Activated gamma-delta T cell treated with anti-CD3 and anti-CD28 coated beads, Interleukin-2, amount 50 U/mL, for 16 hours (primary cell): ENCODE measurements around the gene SUN1.
"Not testable (repeated sequence)": the region's sequence is repeated elsewhere in the genome, so short reads cannot be mapped to it uniquely, and the experiment has no call there.

Experiments used
- DNase-seq: peaks from one replicate; pipeline ENCODE4 v3.0.0-alpha.2; 2020; ENCODE audit warnings: low read depth

Gene SUN1

DNA sequence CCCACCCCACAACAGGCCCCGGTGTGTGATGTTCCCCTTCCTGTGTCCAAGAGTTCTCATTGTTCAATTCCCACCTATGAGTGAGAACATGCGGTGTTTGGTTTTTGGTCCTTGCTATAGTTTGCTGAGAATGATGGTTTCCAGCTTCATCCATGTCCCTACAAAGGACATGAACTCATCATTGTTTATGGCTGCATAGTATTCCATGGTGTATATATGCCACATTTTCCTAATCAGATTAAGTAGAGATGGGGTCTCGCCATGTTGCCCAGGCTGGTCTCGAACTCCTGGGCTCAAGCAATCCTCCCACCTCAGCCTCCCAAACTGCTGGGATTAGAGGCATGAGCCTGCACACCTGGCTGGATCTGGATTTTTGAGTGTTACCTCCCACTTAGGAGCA lies 28.5 kb upstream of the SUN1 start:
- not testable (repeated sequence) for DNase-seq

DNA sequence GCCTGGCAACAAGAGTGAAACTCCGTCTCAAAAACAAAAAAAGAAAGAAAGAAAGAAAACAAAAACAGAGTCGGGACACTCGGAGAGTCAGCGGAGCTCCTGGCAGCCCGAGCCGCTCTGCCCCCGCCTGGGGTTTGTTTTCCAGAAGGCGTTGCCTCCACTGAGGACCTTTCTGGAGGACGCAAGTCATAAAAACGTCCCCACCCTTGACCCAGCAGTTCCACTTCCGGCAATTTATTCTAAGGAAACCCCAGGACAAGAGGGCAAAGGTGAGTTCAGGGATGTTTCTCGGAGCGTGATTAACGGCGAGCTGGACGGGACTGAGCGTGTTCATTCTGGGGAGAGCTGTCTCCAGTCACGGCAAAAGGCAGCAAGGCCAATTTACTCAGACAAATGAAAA lies 27.0 kb upstream of the SUN1 start:
- DNase-seq = no peak

DNA sequence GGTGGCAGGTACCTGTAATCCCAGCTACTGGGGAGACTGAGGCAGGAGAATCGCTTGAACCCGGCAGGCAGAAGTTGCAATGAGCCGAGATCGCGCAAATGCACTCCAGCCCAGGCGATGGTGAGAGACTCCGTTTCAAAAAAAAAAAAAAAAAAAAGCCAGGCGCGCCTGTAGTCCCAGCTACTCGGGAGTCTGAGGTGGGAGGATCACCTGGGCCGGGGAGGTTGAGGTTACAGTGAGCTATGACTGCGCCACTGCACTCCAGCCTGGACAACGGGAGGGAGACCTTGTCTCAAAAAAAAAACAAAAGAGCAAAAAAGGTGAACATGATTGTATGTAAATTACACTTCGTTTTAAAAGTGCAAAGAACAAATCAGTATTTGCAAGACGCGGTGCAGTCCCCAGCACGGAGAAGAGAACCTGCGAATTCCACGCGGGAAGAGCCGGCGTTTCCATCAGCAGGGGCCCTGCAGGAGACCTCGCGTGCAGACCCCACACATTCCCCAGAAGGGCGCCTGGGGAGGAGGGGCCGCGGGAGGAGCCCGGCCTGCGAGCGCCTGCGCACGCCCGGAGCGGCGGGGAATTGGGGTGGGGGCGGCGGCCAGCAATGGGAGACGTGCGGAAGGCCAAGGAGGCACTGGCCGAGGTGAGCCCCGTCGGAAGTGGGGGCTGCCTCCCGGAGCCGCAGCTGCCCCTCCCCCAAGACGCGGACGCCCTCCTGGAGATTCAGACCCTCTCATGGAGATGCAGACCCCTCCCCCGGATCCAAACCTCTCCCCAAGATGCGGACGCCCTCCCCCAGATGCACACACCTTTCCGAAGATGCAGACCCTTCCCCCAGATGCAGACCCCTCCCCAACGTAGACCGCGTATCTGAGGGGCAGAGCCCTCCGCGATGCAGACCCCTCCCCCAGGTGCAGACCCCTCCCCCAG lies 16.7 kb upstream of the SUN1 start:
- no peak for DNase-seq

DNA sequence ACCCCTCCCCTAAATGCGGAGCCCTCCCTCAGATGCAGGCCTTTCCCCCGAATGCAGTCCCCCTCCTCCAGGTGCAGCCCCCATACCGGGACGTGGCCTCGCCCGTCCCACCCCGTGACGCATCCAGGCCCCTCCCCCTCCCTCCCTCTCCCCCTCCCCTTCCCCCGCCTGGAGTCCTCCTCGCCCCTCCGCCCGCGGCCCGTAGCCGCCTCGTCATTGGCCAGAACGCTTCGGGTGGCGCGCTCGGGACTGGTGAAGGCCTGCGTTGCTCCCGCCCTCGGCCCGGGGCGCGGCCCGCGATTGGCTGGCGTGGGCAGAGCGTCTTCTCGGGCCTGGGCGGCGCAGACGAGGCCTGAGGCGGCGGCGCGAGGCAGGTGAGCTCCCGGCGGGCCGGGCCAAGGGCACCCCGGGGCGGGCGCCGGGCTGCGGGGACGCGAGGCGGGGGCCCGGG lies 16.0 kb upstream of the SUN1 start:
- DNase-seq = peak; percentile 92

DNA sequence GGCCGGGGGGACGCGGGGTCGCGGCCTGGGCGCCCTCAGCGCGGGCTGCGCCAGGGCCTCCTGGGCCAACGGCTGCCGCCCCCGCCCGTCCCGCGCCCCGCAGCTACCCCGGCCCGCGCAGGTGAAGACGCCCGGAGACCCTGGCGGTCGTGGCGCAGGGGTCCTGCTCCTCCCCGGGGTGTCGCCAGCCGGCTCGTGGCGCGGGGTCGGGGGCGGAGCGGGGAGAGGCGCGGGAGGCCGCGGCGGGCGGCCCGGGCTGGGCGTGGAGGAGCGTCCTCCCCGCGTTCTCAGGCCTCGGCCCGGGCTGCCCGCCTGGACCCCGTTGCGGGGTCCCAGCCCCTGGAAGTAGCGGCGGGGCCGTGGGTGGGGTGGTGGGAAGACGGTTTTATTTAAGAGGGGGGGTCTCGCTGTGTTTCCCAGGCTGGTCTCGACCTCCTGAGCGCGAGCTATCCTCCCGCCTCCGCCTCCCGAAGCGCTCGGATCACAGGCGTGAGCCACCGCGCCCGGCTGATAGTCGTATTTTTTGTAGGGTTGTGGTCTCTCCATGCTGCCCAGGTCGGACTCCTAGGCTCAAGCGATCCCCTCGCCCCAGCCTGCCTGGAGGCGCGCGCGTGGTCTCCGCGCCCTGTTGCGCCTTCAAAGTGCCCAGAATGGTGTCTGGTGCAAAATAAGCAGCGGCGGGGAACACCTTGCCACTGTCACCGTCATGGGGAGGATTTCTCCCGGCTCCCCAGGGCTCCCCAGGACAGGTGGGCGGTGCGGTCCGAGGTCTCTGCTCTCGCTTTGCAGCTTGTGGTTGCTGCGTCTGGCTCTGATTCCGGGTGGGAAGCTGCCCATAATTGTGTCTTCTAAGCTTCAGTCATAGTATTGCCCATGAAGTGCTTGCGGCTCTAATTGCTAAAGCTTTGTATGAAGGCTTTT lies 15.3 kb upstream of the SUN1 start:
- DNase-seq = no peak

DNA sequence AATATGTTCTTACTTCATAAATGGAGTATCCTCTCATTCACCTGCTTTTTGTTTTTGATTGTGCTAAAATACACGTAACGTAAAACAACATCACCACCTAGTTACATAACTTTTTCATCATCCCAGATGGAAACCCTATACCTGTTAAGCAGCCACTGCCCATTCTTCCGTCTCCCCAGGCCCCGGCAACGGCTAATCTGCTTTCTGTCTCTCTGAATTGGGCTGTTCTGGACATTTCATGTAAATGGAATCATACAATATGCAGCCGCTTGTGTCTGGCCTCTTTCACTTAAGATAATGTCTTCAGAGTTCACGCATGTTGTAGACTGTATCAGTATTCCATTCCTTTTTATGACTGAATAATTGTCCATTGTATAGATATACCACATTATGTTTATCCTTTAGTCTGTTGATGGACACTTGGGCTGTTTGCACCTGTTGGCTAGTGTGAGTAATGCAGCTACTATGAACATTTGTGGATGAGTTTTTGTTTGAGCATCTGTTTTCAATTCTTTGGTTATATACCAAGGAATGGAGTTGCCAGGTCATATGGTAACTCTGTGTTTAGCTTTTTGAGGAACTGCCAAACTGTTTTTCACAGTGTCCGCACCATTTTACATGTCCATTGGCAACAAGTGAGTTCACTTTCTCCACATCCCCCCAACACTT lies 14.1 kb upstream of the SUN1 start:
- DNase-seq = no peak

DNA sequence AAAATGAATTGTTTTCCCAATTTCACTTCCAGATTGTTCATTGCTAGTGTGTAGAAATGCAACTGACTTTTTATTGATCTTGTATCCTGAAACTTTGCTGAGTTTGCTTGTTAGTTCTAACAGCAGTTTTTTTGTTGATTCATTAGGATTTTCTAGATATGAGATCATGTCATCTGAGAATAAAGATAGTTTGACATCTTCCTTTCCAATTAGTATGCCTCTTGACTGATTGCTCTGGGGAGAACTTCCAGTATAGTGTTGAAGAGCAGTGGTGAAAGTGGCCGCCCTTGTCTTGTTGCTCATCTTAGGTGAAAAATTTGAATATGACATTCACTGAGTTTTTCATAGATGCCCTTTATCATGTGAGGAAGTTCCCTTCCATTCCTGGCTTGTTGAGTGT lies 11.9 kb upstream of the SUN1 start:
- DNase-seq = no peak

DNA sequence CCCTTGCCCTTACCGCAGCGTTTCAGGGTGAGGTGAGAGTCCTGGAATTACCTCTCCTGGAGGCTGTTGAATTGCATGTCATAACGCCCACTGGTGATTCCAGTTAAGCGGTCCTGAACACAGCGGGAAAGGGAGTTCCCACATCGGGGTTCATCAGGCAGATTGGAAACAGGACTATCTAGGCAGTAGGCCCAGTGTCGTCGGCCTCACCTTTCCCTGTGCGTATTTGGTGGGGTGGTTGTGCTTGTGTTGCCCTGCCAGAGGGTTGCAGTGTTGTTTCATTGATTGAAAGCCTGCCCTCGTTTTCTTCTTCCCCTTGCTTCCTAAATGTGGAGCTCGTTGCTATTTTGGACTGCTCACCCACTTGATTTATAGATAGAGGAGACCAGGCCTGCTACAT lies 10.6 kb upstream of the SUN1 start:
- DNase-seq = no peak

DNA sequence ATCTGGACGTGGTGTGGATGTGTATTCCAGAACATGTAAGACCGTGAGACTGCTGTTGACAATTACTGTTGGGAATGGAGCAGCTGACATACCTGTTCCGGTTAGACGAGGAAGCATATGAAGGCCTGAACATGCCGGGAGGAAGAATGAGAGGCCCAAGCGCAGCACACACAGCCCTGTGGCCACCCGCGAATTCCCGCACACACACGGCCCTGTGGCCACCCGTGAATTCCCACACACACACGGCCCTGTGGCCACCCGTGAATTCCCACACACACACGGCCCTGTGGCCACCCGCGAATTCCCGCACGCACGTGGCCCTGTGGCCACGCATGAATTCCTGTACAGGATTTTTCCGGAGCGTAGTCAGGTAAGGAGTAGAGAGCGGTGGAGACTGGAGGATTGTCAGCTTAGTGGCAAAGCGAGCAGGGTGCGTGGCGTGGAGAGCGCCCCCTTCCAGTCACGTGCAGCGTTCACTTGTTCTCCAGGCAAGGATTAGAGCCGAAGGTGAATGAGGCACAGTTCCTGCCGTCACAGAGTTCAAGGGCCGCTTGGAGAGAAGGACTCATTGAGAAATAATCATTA lies 9.5 kb upstream of the SUN1 start:
- DNase-seq = no peak

DNA sequence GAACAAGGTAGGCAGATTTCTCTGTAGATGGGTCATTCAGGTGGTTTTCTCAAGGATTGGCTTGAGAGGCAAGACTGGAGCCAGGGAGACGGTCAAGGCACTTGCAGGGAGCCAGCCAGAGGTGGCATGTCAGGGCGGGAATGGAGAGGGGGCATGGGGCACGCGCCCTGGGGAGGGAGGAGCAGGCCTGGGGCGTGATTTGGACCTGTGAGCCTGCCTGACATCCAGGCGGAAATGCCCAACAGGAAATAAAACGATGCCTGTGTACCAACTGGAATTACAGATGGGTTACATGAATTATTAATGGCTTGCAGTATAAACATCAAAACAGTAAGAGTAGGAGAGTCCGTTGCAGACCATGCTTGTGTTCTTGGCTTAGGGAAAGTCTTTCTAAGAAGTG lies 8.6 kb upstream of the SUN1 start:
- DNase-seq = no peak

DNA sequence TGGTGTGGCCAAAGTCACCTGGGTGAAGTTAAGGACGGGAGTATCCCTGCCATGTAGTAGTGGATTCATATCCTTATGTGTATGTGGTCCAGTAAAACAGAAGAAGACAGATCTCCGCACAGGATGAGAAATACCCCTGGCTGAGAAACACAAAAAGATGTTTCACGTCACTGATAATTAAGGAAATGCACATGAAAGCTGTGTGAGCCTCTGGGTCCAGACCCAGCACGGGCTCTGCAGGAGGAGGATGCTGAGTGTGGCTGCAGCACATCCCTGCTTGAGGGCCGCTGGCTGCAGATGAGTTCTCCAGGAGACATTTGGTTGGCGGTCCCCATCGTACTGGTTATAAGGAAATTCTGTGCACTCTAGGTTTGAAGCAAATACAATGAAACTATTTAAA lies 8.2 kb upstream of the SUN1 start:
- DNase-seq = no peak

DNA sequence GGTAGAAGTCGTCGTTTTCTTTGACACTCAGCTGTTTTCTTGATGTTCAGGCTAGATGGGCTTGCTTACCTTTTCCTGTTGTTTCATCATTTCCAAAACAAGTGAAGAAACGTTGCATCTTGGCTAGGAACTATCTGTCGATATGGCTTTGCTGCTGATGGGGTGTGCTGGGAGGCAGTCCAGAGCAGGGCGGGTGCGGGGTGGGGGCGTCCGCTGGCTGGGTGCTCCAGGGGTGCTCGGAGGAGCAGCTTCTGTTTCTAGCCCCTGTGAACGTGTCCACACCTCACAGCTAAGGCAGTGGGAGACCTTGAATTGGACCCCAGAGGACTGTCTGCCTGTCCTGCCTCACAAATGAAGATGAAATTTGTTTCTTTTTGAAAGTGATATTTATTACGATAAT lies 7.6 kb upstream of the SUN1 start:
- no peak for DNase-seq

DNA sequence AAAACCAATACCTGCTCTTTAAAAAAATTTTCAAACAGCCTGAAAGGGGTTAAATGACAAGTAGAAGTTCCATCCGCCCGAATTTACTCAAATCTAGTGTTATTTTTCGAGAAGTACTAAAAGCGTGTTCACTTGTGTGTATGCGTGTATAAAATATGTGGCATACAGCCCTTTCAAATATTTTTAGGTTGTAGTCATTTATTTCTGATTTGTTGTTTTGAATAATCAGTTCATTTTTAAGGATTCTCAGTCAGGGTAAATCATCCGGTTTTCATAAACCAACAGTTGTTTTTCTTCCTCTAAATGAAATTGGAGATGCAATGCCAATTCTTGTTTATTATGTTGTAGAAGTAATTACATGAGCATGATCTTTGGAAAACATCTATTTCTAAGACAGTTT lies 6.9 kb upstream of the SUN1 start:
- no peak for DNase-seq

DNA sequence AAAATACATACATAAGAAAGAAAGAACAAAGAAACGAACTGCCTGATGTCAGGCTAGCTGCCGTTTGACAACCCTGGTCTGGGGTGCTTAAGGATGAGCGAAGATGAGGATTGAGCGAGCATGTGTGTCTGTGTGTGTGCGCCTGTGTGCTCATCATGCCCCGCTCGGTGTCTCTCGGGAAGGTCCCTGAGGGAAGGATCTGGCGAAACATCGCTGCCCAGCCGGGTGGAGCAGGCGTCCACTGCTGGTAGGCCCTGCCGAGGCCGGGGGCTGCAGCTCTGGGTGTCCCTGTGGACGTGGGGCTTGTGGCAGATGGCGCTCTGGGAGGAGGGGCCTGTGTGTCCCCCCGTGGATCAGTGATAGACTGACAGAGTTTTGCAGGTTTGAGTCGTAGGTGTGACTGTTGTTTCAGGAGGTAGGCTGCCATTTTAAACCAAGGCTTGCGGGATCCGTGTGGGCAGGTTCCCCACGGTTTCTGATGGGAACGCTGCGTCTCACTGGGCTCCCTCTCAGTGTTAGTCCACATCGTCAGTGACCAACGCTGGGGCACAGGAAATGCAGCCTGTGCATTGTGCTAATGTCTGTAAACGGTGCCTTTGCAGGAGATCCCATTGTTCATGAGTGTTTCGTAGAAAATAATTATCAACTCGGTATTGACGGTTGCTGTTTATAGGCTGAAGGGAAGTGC lies 5.9 kb upstream of the SUN1 start:
- DNase-seq = no peak

DNA sequence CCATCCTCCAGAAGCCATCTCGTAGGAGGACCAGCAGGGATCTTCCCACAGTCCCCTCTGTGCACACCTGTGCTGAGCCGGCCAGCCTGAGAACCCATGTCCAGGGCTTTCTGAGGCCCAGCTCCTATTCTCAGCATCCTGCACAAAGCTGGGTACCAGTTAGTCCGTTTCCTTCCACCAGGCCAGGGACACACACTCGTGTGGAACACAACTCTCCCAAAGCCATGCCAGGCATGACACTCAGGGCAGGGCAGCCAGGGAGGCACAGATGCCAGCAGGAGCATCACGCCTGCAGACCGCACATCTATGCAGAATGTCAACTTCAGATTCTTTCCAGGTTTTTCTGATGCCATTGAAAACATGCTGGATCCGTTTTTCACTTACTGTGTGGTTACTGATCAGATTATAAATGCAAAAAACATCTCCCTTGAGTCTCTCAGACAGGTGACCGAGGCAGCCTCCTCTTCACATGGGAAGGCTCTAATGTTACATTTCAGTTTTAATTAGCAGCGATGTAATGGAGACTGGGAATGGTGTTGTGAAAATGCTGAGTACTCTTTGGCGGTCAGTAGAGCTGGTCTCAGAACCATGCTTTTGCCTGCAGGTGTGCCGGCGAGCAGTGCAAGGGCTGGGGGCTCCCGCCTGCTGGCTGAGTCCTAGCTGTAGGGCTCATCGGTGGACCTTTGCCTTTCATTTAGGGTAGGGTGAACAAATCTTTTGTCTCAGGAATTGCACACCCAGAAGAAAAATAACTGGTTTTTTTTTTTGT lies 3.3 kb upstream of the SUN1 start:
- no peak for DNase-seq

DNA sequence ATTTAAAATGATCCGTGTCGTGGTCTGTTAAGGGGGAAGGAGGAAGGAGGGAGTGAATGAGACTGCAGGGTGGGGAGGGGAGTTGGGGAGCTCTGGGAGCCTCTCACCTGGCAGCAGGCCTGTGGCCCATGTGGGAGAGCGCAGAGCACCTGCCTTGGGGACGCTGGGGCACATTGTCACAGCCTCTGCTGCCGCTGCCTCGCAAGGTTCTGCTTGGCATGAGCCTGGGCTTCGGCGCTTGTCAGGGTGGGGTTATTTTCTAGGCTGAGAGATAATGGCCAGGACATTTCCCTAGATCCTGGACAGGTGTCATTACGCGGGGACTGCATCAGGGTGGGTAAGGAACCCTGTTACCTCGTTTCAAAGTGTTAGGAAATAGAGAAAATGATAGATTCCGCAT lies 2.2 kb upstream of the SUN1 start:
- DNase-seq = no peak

DNA sequence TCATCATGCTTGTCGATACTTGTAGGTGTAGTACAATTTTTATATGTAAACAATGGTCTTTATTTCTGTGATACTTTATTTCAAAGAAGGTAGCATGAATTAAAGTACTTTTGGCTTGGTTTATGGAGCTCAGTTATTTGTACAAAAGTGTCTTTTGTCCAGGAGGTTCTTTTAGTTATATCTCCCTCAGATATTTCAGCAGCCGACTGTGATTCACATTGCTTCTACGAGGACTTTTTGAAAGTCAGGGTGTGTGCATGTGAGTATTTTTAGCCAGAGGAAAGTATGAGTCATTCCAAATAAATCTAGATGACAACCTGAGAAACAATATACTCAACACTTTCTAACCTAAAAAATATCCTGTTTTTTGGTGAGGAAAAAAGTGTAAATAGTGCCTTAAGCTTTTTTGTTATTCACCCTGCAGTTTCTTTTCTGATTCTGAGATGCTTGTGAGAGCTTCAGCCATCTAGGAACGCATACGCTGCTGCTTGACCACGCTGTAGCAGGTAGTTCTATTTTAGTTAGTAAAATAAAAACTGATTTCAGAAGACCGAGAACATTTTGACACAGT lies 595 bp upstream of the SUN1 start:
- no peak for DNase-seq

DNA sequence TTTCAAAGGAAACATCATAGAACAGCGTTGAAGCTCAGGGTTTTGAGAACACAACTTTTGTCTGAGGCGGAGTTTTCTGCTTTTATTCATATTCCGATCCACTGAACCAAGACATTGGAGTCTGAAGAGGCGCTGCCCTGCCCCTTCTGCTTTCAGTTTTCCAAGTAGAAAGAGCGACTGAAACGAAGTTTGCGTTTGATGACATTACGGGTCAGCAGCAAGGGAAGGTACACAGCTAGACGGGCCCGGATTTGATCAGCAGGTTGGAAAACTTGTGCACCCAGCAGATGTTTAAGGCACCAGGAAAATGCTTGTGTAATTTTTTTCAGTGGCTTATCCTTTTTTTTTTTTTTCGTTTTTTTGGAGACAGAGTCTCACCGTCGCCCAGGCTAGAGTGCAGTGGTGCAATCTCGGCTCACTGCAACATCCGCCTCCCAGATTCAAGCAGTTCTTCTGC lies 720 bp downstream of the SUN1 start:
- DNase-seq = no peak

DNA sequence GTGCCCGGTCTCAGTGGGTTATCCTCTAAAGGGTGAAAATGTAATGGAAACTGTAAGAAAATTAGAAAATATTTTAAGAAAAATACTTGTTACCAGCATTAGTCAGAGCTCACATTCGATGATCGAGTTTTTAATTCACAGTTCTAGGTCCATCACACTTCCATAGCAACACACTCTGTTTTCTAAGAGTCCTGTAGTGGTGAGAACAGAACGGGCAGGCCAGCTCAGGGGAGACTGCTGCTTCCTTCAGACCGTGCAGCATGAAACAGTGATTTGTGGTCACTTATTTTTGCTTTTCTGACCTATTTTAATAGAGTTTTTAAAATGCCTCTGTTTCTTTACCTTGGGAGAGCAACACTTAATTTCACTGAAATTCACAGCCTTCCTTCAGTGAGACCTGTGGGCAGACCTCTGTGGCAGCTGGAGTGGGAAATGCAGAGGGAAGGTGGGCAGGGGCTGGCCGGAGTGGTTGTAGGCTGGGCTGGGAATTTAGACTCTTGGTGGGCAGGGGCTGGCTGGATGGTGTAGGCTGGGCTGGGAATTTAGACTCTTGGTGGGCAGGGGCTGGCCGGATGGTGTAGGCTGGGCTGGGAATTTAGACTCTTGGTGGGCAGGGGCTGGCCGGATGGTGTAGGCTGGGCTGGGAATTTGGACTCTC lies 1.5 kb downstream of the SUN1 start:
- DNase-seq = no peak

DNA sequence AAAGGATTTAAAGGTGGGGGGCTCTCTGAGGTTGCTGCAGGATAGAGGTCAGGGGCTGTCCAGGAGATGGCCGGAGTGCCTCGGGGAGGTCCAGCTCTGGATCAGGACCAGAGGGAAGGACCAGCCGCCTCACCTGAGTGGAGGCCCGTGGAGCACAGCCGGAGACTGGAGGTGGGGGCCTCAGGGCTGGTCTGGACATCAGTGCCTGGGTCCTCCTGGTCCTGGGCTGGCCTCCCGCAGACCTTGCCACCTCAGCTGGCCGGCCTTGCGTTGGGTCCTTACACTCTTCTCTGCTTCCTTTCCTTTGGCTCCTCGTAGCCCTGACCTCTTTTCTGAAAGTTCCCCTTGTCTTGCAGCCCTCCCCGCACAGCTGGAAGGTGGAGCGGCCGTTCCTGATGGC lies 2.0 kb downstream of the SUN1 start:
- DNase-seq = no peak
